HL-60 (cell line): ENCODE results near the gene PLEKHG5.

Source experiments
- CTCF ChIP-seq: IDR thresholded peaks from one replicate; pipeline ENCODE4 v1.5.1; 2011; ENCODE audit warnings: low read length, control low read depth, inconsistent platforms; ENCODE audit not compliant: insufficient read depth
- GABPA ChIP-seq: IDR thresholded peaks from 2 replicates; pipeline ENCODE4 v1.6.1; 2012; ENCODE audit warnings: low read depth
- POLR2AphosphoS5 ChIP-seq: IDR thresholded peaks from 2 replicates; pipeline ENCODE4 v1.6.1; 2012; ENCODE audit warnings: low read depth
- REST ChIP-seq: IDR thresholded peaks from 2 replicates; pipeline ENCODE4 v1.6.1; 2012; ENCODE audit warnings: low read depth; ENCODE audit not compliant: insufficient replicate concordance
- SPI1 ChIP-seq: IDR thresholded peaks from 2 replicates; pipeline ENCODE4 v1.6.1; 2012; ENCODE audit warnings: low read depth, mild to moderate bottlenecking, borderline replicate concordance

- no peak for TF ChIP-seq POLR2AphosphoS5
- TF ChIP-seq CTCF: no peak
- TF ChIP-seq GABPA: no peak
- no peak for TF ChIP-seq SPI1
- no peak for TF ChIP-seq REST
These were observed 30.4 kb downstream of the PLEKHG5 start for GRCh38 chr1:6461051-6461530.
